Endothelial cell of umbilical vein (primary cell): ENCODE data around the gene SLC35B4. TPM values are rescaled to one million over a fixed set of nuclear protein-coding genes. Genes with fewer than 3 reads are reported as not detected.

ENCODE experiments used
- BruUV-seq: library from RNA; stranded (reverse); fragments of 400-500 nt; replicated peaks from 2 replicates; lab custom pipeline; 2021; lab: Mats Ljungman, UMichigan
- CTCF ChIA-PET: fragments of 300-600, 350-600 bp; sonication (Branson Sonifier 250); formaldehyde crosslinking; loops from one replicate; lab custom pipeline; 2021; ENCODE audit warnings: antibody characterized with exemption, inconsistent platforms; lab: Charles Lee
- POLR2A ChIA-PET: fragments of 300-600, 350-600 bp; sonication (Branson Sonifier 250); formaldehyde crosslinking; loops from one replicate; lab custom pipeline; 2021; ENCODE audit warnings: antibody characterized with exemption, inconsistent platforms; lab: Charles Lee
- DNase-seq: peaks from one replicate; pipeline ENCODE4 v3.0.0-alpha.2; 2011; ENCODE audit warnings: low read depth, low spot score
- FAIRE-seq: peaks from 2 replicates; lab custom pipeline; 2011; peaks lifted over from hg19 to GRCh38; lab: Jason Lieb, UNC
- H2AFZ ChIP-seq: 2 replicates; pipeline ENCODE4 v1.6.0; 2012; ENCODE audit warnings: low read depth, low read length, control low read depth, inconsistent platforms
- H3K27ac ChIP-seq: 2 replicates; pipeline ENCODE4 v1.5.1; 2011; ENCODE audit warnings: low read depth, mild to moderate bottlenecking, control low read depth, low read length, moderate library complexity; ENCODE audit not compliant: insufficient read depth
- H3K27me3 ChIP-seq, 2 experiments: 2 replicates each; pipeline versions ENCODE4 v1.6.0 to v1.6.1; 2011; ENCODE audit warnings: low read length in 2 of 2, mixed read lengths in 1 of 2; ENCODE audit not compliant: control insufficient read depth in 2 of 2, insufficient read depth in 2 of 2
- H3K36me3 ChIP-seq, 2 experiments: 2 replicates in 1 of 2; 3 replicates in 1 of 2; pipeline ENCODE4 v1.5.1; 2011; ENCODE audit warnings: low read length in 2 of 2, mild to moderate bottlenecking in 1 of 2, moderate library complexity in 1 of 2; ENCODE audit not compliant: control insufficient read depth in 2 of 2, insufficient read depth in 2 of 2; ENCODE audit errors: extremely low read depth in 1 of 2
- H3K4me1 ChIP-seq: 3 replicates; pipeline ENCODE4 v1.5.1; 2011; ENCODE audit warnings: mild to moderate bottlenecking, low read length; ENCODE audit not compliant: control insufficient read depth, insufficient read depth; ENCODE audit errors: extremely low read depth
- H3K4me2 ChIP-seq: 2 replicates; pipeline ENCODE4 v1.6.1; 2011; ENCODE audit warnings: low read length, control low read depth, mixed read lengths; ENCODE audit not compliant: insufficient read depth
- H3K4me3 ChIP-seq, 3 experiments: fragments of 200-600 bp in 1 of 3; sonication (generic), shearing (Covaris generic) in 1 of 3; replicated peaks in 1 of 3; 2 replicates each; pipeline ENCODE4 v1.5.1; 2011 to 2016; ENCODE audit warnings: control low read depth in 3 of 3, low read length in 3 of 3, mild to moderate bottlenecking in 2 of 3, inconsistent platforms in 1 of 3, low read depth in 1 of 3, moderate library complexity in 1 of 3; ENCODE audit not compliant: insufficient read depth in 1 of 3
- H3K79me2 ChIP-seq: 2 replicates; pipeline ENCODE4 v1.6.0; 2012; ENCODE audit warnings: low read length, inconsistent platforms; ENCODE audit not compliant: control insufficient read depth, insufficient read depth
- H3K9ac ChIP-seq: replicated peaks from 2 replicates; pipeline ENCODE3; 2011; ENCODE audit warnings: low read length, control low read depth; ENCODE audit not compliant: insufficient read depth; ENCODE audit errors: extremely low read depth
- H3K9me1 ChIP-seq: replicated peaks from 3 replicates; pipeline ENCODE4 v1.6.0; 2011; ENCODE audit warnings: mild to moderate bottlenecking, low read length; ENCODE audit not compliant: control insufficient read depth, insufficient read depth; ENCODE audit errors: extremely low read depth
- H3K9me3 ChIP-seq: replicated peaks from 2 replicates; pipeline ENCODE4 v1.5.1; 2012; ENCODE audit warnings: low read length, inconsistent platforms; ENCODE audit not compliant: control insufficient read depth, insufficient read depth
- H4K20me1 ChIP-seq: replicated peaks from 2 replicates; pipeline ENCODE3; 2011; ENCODE audit warnings: mild to moderate bottlenecking, low read length; ENCODE audit not compliant: control insufficient read depth, insufficient read depth; ENCODE audit errors: extremely low read depth
- EZH2 ChIP-seq: IDR thresholded peaks from 2 replicates; pipeline ENCODE4 v1.6.1; 2012; ENCODE audit warnings: borderline replicate concordance, low read depth, mild to moderate bottlenecking, moderate library complexity, low read length, inconsistent platforms; ENCODE audit not compliant: severe bottlenecking
- FOS ChIP-seq: IDR thresholded peaks from 2 replicates; pipeline ENCODE4 v1.6.1; 2011; ENCODE audit warnings: mild to moderate bottlenecking, low read length, moderate library complexity, borderline replicate concordance; ENCODE audit not compliant: insufficient read depth
- GATA2 ChIP-seq: IDR thresholded peaks from 2 replicates; pipeline ENCODE4 v1.7.0; 2011; ENCODE audit warnings: low read depth, mild to moderate bottlenecking, moderate library complexity, mixed read lengths, low read length; ENCODE audit not compliant: insufficient read length, insufficient read depth
- JUN ChIP-seq: IDR thresholded peaks from 2 replicates; pipeline ENCODE4 v1.6.1; 2011; ENCODE audit warnings: borderline replicate concordance, low read depth; ENCODE audit not compliant: insufficient read length, insufficient read depth
- MYC ChIP-seq: IDR thresholded peaks from one replicate; pipeline ENCODE4 v1.6.1; 2011; ENCODE audit warnings: mild to moderate bottlenecking, low read depth, low read length
- POLR2A ChIP-seq: IDR thresholded peaks from 2 replicates; pipeline ENCODE4 v1.6.1; 2012; ENCODE audit warnings: low read depth, mild to moderate bottlenecking, control low read depth, low read length
- POLR2AphosphoS5 ChIP-seq: IDR thresholded peaks from 2 replicates; pipeline ENCODE4 v1.6.1; 2012; ENCODE audit warnings: low read depth, mild to moderate bottlenecking, control low read depth, low read length, moderate library complexity; ENCODE audit not compliant: insufficient read depth
- dilution Hi-C: fragments of 300-500 bp; cut with MboI; formaldehyde crosslinking; loops from one replicate; pipeline ENCODE4 v1.15.0; 2019; ENCODE audit warnings: low sequenced_read_pairs; ENCODE audit not compliant: extremely low pct_ligation_motif_present
- intact Hi-C: fragments of 100-400 bp; cut with micrococcal nuclease; formaldehyde crosslinking; loops from one replicate; pipeline ENCODE4 v1.10.0; 2022
- polyA plus RNA-seq, 4 experiments: library from polyadenylated mRNA; depleted of rRNA in 3 of 4; stranded (reverse) in 3 of 4; unstranded in 1 of 4; fragments of >200 nt; gene quantifications; 2 replicates each; pipeline versions ENCODE4 v1.2.1 to v1.2.3, GENCODE V29; 2011 to 2012; ENCODE audit warnings: missing spikeins in 1 of 4
- total RNA-seq: library from RNA; stranded (reverse); gene quantifications from 2 replicates; pipeline ENCODE4 v1.2.3, GENCODE V29; 2021
- TF ChIP-seq, protein P1 (sequence below): IDR thresholded peaks from 2 replicates; pipeline ENCODE4 v1.6.1; 2011; ENCODE audit not compliant: insufficient read depth, insufficient read length
- TF ChIP-seq, protein P2 (sequence below), 2 donors: IDR thresholded peaks; 1 replicate in 1 of 2; 2 replicates in 1 of 2; pipeline ENCODE4 v1.5.1; 2011; ENCODE audit warnings: low read length in 2 of 2, mild to moderate bottlenecking in 2 of 2, moderate library complexity in 2 of 2, control low read depth in 1 of 2, inconsistent platforms in 1 of 2, low read depth in 1 of 2; ENCODE audit not compliant: insufficient read depth in 1 of 2; ENCODE audit errors: extremely low read depth in 1 of 2

Gene SLC35B4
- total and polyA plus RNA-seq, 2 donors (not counting 3 experiments of a cell fraction or from before 2014, with no cell fraction given): 17.5 to 20.2 TPM

DNA sequence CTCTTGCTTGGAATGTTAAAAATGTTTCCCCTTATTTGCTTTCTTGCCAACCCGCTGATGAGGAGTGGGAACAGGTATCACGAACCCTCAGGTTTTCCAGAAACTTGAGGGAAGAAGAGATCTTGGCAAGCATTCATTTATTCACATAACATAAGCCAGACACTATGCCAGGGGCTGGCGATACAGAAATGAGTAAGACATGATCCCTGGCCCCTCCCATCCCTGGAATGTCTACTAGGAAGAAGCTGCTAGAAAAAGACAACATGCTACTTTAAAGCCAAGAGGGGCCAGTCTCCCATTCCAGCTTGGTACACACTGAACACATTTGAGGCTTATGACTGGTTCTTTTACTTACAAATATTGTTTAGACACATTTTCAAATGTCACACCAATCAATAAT, 26.4 kb downstream of the SLC35B4 start:
- no peaks in the 10 kb centered on the region for H4K20me1 ChIP-seq
- dilution Hi-C loops (no loop called here), intact Hi-C loops (no loop called here)
- no peak overlapping the region for H3K27ac ChIP-seq
- no peak overlapping the region for H3K4me2 ChIP-seq
- H3K9me1 ChIP-seq: no peaks in the 10 kb centered on the region
- no peaks in the 10 kb centered on the region for H3K79me2 ChIP-seq
- no peaks in the 10 kb centered on the region for H3K9me3 ChIP-seq
- no peak overlapping the region for H2AFZ ChIP-seq
- ChIA-PET POLR2A (no interaction called here), CTCF (no interaction called here)
- FAIRE-seq (no peak), DNase-seq (no peak)
- H3K36me3 ChIP-seq: peaks cover 0 to 5% of the 10 kb centered on the region in 2 experiments
- no peak overlapping the region for H3K4me3 ChIP-seq
- TF ChIP-seq GATA2 (no peak), POLR2AphosphoS5 (no peak), JUN (no peak), EZH2 (no peak), MYC (no peak), POLR2A (no peak), FOS (no peak)
- TF ChIP-seq, protein P1, sequence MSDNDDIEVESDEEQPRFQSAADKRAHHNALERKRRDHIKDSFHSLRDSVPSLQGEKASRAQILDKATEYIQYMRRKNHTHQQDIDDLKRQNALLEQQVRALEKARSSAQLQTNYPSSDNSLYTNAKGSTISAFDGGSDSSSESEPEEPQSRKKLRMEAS: no peak
- TF ChIP-seq, protein P2, sequence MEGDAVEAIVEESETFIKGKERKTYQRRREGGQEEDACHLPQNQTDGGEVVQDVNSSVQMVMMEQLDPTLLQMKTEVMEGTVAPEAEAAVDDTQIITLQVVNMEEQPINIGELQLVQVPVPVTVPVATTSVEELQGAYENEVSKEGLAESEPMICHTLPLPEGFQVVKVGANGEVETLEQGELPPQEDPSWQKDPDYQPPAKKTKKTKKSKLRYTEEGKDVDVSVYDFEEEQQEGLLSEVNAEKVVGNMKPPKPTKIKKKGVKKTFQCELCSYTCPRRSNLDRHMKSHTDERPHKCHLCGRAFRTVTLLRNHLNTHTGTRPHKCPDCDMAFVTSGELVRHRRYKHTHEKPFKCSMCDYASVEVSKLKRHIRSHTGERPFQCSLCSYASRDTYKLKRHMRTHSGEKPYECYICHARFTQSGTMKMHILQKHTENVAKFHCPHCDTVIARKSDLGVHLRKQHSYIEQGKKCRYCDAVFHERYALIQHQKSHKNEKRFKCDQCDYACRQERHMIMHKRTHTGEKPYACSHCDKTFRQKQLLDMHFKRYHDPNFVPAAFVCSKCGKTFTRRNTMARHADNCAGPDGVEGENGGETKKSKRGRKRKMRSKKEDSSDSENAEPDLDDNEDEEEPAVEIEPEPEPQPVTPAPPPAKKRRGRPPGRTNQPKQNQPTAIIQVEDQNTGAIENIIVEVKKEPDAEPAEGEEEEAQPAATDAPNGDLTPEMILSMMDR (IDR thresholded peaks at IDR 0.05; ENCODE audit: extremely low read depth in 1 of 2, insufficient read depth in 1 of 2, low read depth in 1 of 2, low read length in 2 of 2): no peak
- BruUV-seq: no TSS peak
- H3K27me3 ChIP-seq: peaks cover 0 to 3% of the 10 kb centered on the region in 2 experiments
- no peaks in the 10 kb centered on the region for H3K4me1 ChIP-seq
- no peak overlapping the region for H3K9ac ChIP-seq
